ENCODE data around the gene TNIP3.

TNIP3 gene

GRCh38 chr4:121199742-121200561 is 35.8 kb upstream of the TNIP3 start:
- peak; percentile 29 for DNase-seq (ENCODE audit: extremely low spot score)
- CTCF ChIA-PET: interaction anchor here (0.9 to 5.4 kb wide), 17 partner anchors 9 to 264 kb away, joined by 3 to 61 read pairs (median 4); no protein-coding TSS in a partner anchor
- TF ChIP-seq CTCF (IDR thresholded peaks at IDR 0.05; ENCODE audit: control extremely low read depth, extremely low read depth, low read depth, missing control alignments): no peak
- POLR2A ChIA-PET: no interaction called here

GRCh38 chr4:121198251-121198650 is 34.1 kb upstream of the TNIP3 start:
- POLR2A ChIA-PET: no interaction called here
- CTCF ChIA-PET: interaction anchor here (0.7 to 5.4 kb wide), 9 partner anchors 9 to 110 kb away, joined by 3 to 61 read pairs (median 5); no protein-coding TSS in a partner anchor
- TF ChIP-seq CTCF (IDR thresholded peaks at IDR 0.05; ENCODE audit: control extremely low read depth, extremely low read depth, low read depth, missing control alignments): no peak
- DNase-seq (ENCODE audit: extremely low spot score): no peak

GRCh38 chr4:121195649-121196048 is 31.5 kb upstream of the TNIP3 start:
- no peak for DNase-seq (ENCODE audit: extremely low spot score)
- ChIA-PET CTCF (interaction anchor here (0.9 to 1.7 kb wide), 5 partner anchors 28 to 113 kb away, joined by 3 to 6 read pairs (median 4); no protein-coding TSS in a partner anchor), POLR2A (no interaction called here)
- no peak for TF ChIP-seq CTCF (IDR thresholded peaks at IDR 0.05; ENCODE audit: control extremely low read depth, extremely low read depth, low read depth, missing control alignments)

GRCh38 chr4:121192480-121192879 is 28.4 kb upstream of the TNIP3 start:
- ChIA-PET POLR2A (no interaction called here), CTCF (interaction anchor here (0.6 to 8.2 kb wide), 47 partner anchors 7 to 1037 kb away, joined by 3 to 144 read pairs (median 5); no protein-coding TSS in a partner anchor)
- peak; percentile 24 for DNase-seq (ENCODE audit: extremely low spot score)
- peak; percentile 69 for TF ChIP-seq CTCF (IDR thresholded peaks at IDR 0.05; ENCODE audit: control extremely low read depth, extremely low read depth, low read depth, missing control alignments)

GRCh38 chr4:121192013-121192412 is 27.9 kb upstream of the TNIP3 start:
- no peak for DNase-seq (ENCODE audit: extremely low spot score)
- no peak for TF ChIP-seq CTCF (IDR thresholded peaks at IDR 0.05; ENCODE audit: control extremely low read depth, extremely low read depth, low read depth, missing control alignments)
- CTCF ChIA-PET: interaction anchor here (0.6 to 8.2 kb wide), 44 partner anchors 7 to 1037 kb away, joined by 3 to 144 read pairs (median 6); no protein-coding TSS in a partner anchor
- POLR2A ChIA-PET: no interaction called here

GRCh38 chr4:121191361-121191760 is 27.2 kb upstream of the TNIP3 start:
- POLR2A ChIA-PET: no interaction called here
- CTCF ChIA-PET: interaction anchor here (1.1 to 8.2 kb wide), 14 partner anchors 8 to 271 kb away, joined by 3 to 144 read pairs (median 18); no protein-coding TSS in a partner anchor
- no peak for TF ChIP-seq CTCF (IDR thresholded peaks at IDR 0.05; ENCODE audit: control extremely low read depth, extremely low read depth, low read depth, missing control alignments)
- no peak for DNase-seq (ENCODE audit: extremely low spot score)

Measured in GM10248 (cell line).